C4-2B (cell line): ENCODE data around the gene BLZF1.

ENCODE experiments used
- CTCF ChIP-seq: fragments of 450-650 bp; conservative IDR thresholded peaks from 2 replicates; pipeline ENCODE4 v1.5.1; 2017; ENCODE audit warnings: mild to moderate bottlenecking
- ZFX ChIP-seq: fragments of 450-650 bp; IDR thresholded peaks from 2 replicates; pipeline ENCODE4 v1.6.1; 2017

DNA sequence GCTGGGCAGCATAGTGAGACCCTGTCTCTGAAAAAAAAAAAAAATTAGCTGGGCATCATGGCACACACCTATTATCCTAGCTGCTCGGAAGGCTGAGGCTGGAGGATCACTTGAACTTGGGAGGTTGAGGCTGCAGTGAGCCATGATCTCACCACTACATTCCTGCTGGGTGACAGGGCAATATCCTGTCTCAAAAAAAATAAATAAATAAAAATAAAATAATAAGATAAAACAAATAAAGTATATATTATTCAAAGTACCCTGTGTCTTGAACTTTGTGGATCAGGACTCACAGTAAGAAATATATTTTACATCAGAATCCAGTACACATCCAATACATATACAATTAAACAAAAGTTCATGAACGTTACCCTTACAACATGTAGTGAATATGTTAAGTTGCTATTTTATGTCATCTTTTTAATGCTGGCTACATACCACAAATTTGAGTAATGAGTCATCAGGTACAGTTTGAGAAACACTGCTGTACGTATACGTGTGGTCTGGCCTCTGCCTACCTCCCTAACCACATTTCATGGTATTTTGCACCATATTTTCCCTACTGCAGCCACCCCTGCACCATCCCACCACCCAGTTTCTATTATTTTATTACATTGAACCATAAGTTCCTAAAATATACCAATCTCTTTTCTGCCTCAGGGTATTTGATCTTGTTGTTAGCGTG lies 4.8 kb upstream of the BLZF1 start:
- TF ChIP-seq CTCF = no peak
- TF ChIP-seq ZFX = no peak
